B cell (primary cell): ENCODE measurements around the gene STYXL1. TPM values are rescaled to one million over a fixed set of nuclear protein-coding genes. Genes with fewer than 3 reads are reported as not detected.

ENCODE experiments used
- ATAC-seq: fragments of 200-7000 bp; cut with Tn5 transposase; one replicate; pipeline ENCODE4 v1.10.0; 2021; ENCODE audit warnings: low read depth, mild to moderate bottlenecking, moderate number of reproducible peaks, moderate library complexity
- CTCF ChIA-PET: fragments of 350-600 bp; sonication (Branson Sonifier 250); formaldehyde crosslinking; loops from one replicate; lab custom pipeline; 2021; ENCODE audit warnings: antibody characterized with exemption, inconsistent platforms; lab: Charles Lee
- POLR2A ChIA-PET: fragments of 350-600 bp; sonication (Branson Sonifier 250); formaldehyde crosslinking; loops from one replicate; lab custom pipeline; 2021; ENCODE audit warnings: antibody characterized with exemption; lab: Charles Lee
- DNase-seq: peaks from one replicate; pipeline ENCODE4 v3.0.0; 2013
- H2AFZ ChIP-seq: 2 replicates; pipeline ENCODE4 v1.6.1; 2012; ENCODE audit warnings: mild to moderate bottlenecking, low read depth, low read length; ENCODE audit not compliant: insufficient read depth, poor library complexity, severe bottlenecking
- H3K27ac ChIP-seq, 2 donors: 1 replicate in 1 of 2; 2 replicates in 1 of 2; pipeline ENCODE4 v1.5.1; 2012 to 2013; ENCODE audit warnings: low read length in 2 of 2, mild to moderate bottlenecking in 2 of 2, moderate library complexity in 1 of 2
- H3K27me3 ChIP-seq, 4 experiments: fragments of 200-600 bp in 1 of 4; sonication (generic) in 1 of 4; replicated peaks in 1 of 4; 1 replicate in 2 of 4; 2 replicates in 2 of 4; pipeline versions ENCODE4 v1.6.1 to v1.7.0; 2013 to 2016; ENCODE audit warnings: low read length in 3 of 4, mild to moderate bottlenecking in 2 of 4, mixed read lengths in 1 of 4, moderate library complexity in 1 of 4; ENCODE audit not compliant: insufficient read depth in 4 of 4, control insufficient read depth in 3 of 4; ENCODE audit errors: control extremely low read depth in 1 of 4
- H3K36me3 ChIP-seq, 2 experiments: replicated peaks in 1 of 2; 1 replicate in 1 of 2; 2 replicates in 1 of 2; pipeline versions ENCODE4 v1.6.1 to v1.7.1; 2013; ENCODE audit warnings: low read length in 1 of 2; ENCODE audit not compliant: insufficient read depth in 2 of 2, control insufficient read depth in 1 of 2; ENCODE audit errors: control extremely low read depth in 1 of 2, extremely low read depth in 1 of 2
- H3K4me1 ChIP-seq, 2 donors: fragments of 200-600 bp in 1 of 2; sonication (generic) in 1 of 2; 1 replicate in 1 of 2; 2 replicates in 1 of 2; pipeline versions ENCODE4 v1.5.1 to v1.6.1; 2013 to 2017; ENCODE audit warnings: low read length in 2 of 2; ENCODE audit not compliant: control insufficient read depth in 2 of 2, insufficient read depth in 2 of 2
- H3K4me2 ChIP-seq: replicated peaks from 2 replicates; pipeline ENCODE3; 2012; ENCODE audit warnings: mild to moderate bottlenecking, low read depth, low read length; ENCODE audit not compliant: poor library complexity, severe bottlenecking
- H3K4me3 ChIP-seq, 5 experiments: fragments of 200-600 bp in 1 of 5; sonication (generic) in 1 of 5; 1 replicate in 3 of 5; 2 replicates in 2 of 5; pipeline versions ENCODE4 v1.5.1 to v1.7.0; 2011 to 2016; ENCODE audit warnings: low read length in 4 of 5, mild to moderate bottlenecking in 4 of 5, low read depth in 2 of 5, control low read depth in 1 of 5, moderate library complexity in 1 of 5; ENCODE audit not compliant: insufficient read depth in 1 of 5; ENCODE audit errors: control extremely low read depth in 1 of 5, extremely low read depth in 1 of 5
- H3K79me2 ChIP-seq: fragments of 200-600 bp; sonication (generic); one replicate; pipeline ENCODE4 v1.6.0; 2016; ENCODE audit warnings: low read length; ENCODE audit not compliant: control insufficient read depth, insufficient read depth
- H3K9ac ChIP-seq: fragments of 200-600 bp; sonication (generic); 2 replicates; pipeline ENCODE4 v1.6.1; 2017; ENCODE audit warnings: mild to moderate bottlenecking, low read length, moderate library complexity
- H3K9me3 ChIP-seq, 3 donors: one replicate each; pipeline versions ENCODE4 v1.6.1 to v1.7.1; 2013; ENCODE audit warnings: low read length in 2 of 3; ENCODE audit not compliant: control insufficient read depth in 2 of 3, insufficient read depth in 1 of 3; ENCODE audit errors: control extremely low read depth in 1 of 3
- H4K20me1 ChIP-seq: 2 replicates; pipeline ENCODE4 v1.6.0; 2012; ENCODE audit warnings: mild to moderate bottlenecking, low read length; ENCODE audit not compliant: insufficient read depth, control insufficient read depth, poor library complexity, severe bottlenecking
- H3K27ac Mint-ChIP-seq: one replicate; pipeline ENCODE4 v1.8.0; 2021; ENCODE audit warnings: mixed read lengths
- H3K27me3 Mint-ChIP-seq: one replicate; pipeline ENCODE4 v1.8.0; 2021; ENCODE audit warnings: mixed read lengths
- H3K4me1 Mint-ChIP-seq: one replicate; pipeline ENCODE4 v1.8.0; 2021; ENCODE audit warnings: mixed read lengths
- H3K4me3 Mint-ChIP-seq: one replicate; pipeline ENCODE4 v1.8.0; 2021; ENCODE audit warnings: mixed read lengths
- H3K9me3 Mint-ChIP-seq: one replicate; pipeline ENCODE4 v1.8.0; 2022; ENCODE audit warnings: mixed read lengths; ENCODE audit not compliant: insufficient read depth
- CTCF ChIP-seq: fragments of 200-600 bp; IDR thresholded peaks from one replicate; pipeline ENCODE4 v1.8.0; 2022; ENCODE audit warnings: antibody characterized with exemption, mild to moderate bottlenecking
- EZH2 ChIP-seq: IDR thresholded peaks from 2 replicates; pipeline ENCODE4 v1.6.1; 2012; ENCODE audit warnings: borderline replicate concordance, low read depth, mild to moderate bottlenecking, moderate library complexity, low read length; ENCODE audit not compliant: insufficient read depth, poor library complexity, severe bottlenecking
- WGBS: methylation state at CpG from one replicate; pipeline ENCODE4 v1.1.5; 2013; ENCODE audit warnings: missing lambda C conversion rate; ENCODE audit not compliant: insufficient coverage; 5-methylcytosine and 5-hydroxymethylcytosine counted together
- intact Hi-C: fragments of 100-400 bp; cut with micrococcal nuclease; formaldehyde crosslinking; loops from one replicate; pipeline ENCODE4 v1.10.0; 2022
- polyA plus RNA-seq: library from polyadenylated mRNA; depleted of rRNA; stranded (reverse); fragments of >200 nt; gene quantifications from 2 replicates; pipeline ENCODE4 v1.2.3, GENCODE V29; 2012
- total RNA-seq, 2 donors: library from RNA; stranded (reverse); fragments of 120-200 nt in 1 of 2; gene quantifications; 1 replicate in 1 of 2; 2 replicates in 1 of 2; pipeline versions ENCODE4 v1.2.3 to v1.2.4, GENCODE V29; 2013 to 2022

Gene STYXL1
- total and polyA plus RNA-seq, 2 donors (not counting 1 experiment from before 2014, with no cell fraction given): 15.2 to 29.3 TPM

GRCh38 chr7:75967055-75967454 is 80.7 kb downstream of the STYXL1 start:
- DNase-seq (no peak), ATAC-seq (no peak)
- ChIA-PET CTCF (no interaction called here), POLR2A (no interaction called here)
- WGBS: 91% methylated on average over 7 of the region's 11 CpGs
- Mint-ChIP-seq H3K4me3 (no peak overlapping the region), H3K27me3 (no peaks in the 10 kb centered on the region), H3K4me1 (no peaks in the 10 kb centered on the region), H3K9me3 (no peaks in the 10 kb centered on the region), H3K27ac (no peak overlapping the region)
- no peaks in the 10 kb centered on the region for H4K20me1 ChIP-seq
- no peaks in the 10 kb centered on the region for H3K79me2 ChIP-seq
- no peak overlapping the region for H3K27ac ChIP-seq
- H3K36me3 ChIP-seq: peaks cover 0 to 10% of the 10 kb centered on the region in 2 experiments
- no peak overlapping the region for H2AFZ ChIP-seq
- no peak for TF ChIP-seq EZH2
- no peak for TF ChIP-seq CTCF
- no peaks in the 10 kb centered on the region for H3K4me1 ChIP-seq
- H3K9ac ChIP-seq: no peak overlapping the region
- no peaks in the 10 kb centered on the region for H3K9me3 ChIP-seq
- intact Hi-C loops: no loop called here
- no peak overlapping the region for H3K4me2 ChIP-seq
- no peaks in the 10 kb centered on the region for H3K27me3 ChIP-seq
- H3K4me3 ChIP-seq: no peak overlapping the region

GRCh38 chr7:75966190-75966961 is 81.4 kb downstream of the STYXL1 start:
- H3K9me3 Mint-ChIP-seq: no peaks in the 10 kb centered on the region
- Histone ChIP-seq H3K79me2 (no peaks in the 10 kb centered on the region), H3K9me3 (no peaks in the 10 kb centered on the region), H2AFZ (no peak overlapping the region), H3K4me2 (no peak overlapping the region), H3K4me3 (no peak overlapping the region), H3K9ac (no peak overlapping the region), H3K27ac (no peak overlapping the region), H3K4me1 (no peaks in the 10 kb centered on the region), H3K27me3 (no peaks in the 10 kb centered on the region), H3K36me3 (peaks cover 0 to 10% of the 10 kb centered on the region in 2 experiments), H4K20me1 (no peaks in the 10 kb centered on the region)
- ChIA-PET POLR2A (no interaction called here), CTCF (no interaction called here)
- ATAC-seq (no peak), DNase-seq (no peak)
- intact Hi-C loops: no loop called here
- no peak overlapping the region for H3K27ac Mint-ChIP-seq
- no peak overlapping the region for H3K4me3 Mint-ChIP-seq
- WGBS: 90% methylated on average over 26 of the region's 26 CpGs
- TF ChIP-seq EZH2: no peak
- TF ChIP-seq CTCF: no peak
- H3K27me3 Mint-ChIP-seq: no peaks in the 10 kb centered on the region
- no peaks in the 10 kb centered on the region for H3K4me1 Mint-ChIP-seq
